Transverse colon (tissue), 4 donors: ENCODE results near the gene DBH. TPM values are rescaled to one million over a fixed set of nuclear protein-coding genes. Genes with fewer than 3 reads are reported as not detected.

Experiments used
- DNase-seq: peaks from one replicate; pipeline ENCODE4 v3.0.0-alpha.2; 2019
- H3K27ac ChIP-seq, 4 donors: fragments of 200-600 bp; sonication (generic); 2 replicates each; pipeline ENCODE4 v1.5.1; 2016 to 2018; ENCODE audit warnings: inconsistent platforms in 4 of 4
- H3K27me3 ChIP-seq: fragments of 200-600 bp; sonication (generic); 2 replicates; pipeline ENCODE4 v1.5.1; 2017; ENCODE audit warnings: inconsistent platforms
- H3K36me3 ChIP-seq, 4 donors: fragments of 200-600 bp; sonication (generic); 2 replicates each; pipeline ENCODE4 v1.5.1; 2017 to 2019; ENCODE audit warnings: inconsistent platforms in 4 of 4
- H3K4me1 ChIP-seq, 4 donors: fragments of 200-600 bp; sonication (generic); 2 replicates each; pipeline ENCODE4 v1.5.1; 2017 to 2020; ENCODE audit warnings: inconsistent platforms in 4 of 4
- H3K4me3 ChIP-seq, 4 donors: fragments of 200-600 bp; sonication (generic); 1 replicate in 1 of 4; 2 replicates in 3 of 4; pipeline versions ENCODE4 v1.5.1 to v1.6.1; 2017 to 2019; ENCODE audit warnings: inconsistent platforms in 4 of 4
- H3K9me3 ChIP-seq, 2 donors: fragments of 200-600 bp; sonication (generic); 2 replicates each; pipeline ENCODE4 v1.5.1; 2017 to 2019; ENCODE audit warnings: inconsistent platforms in 2 of 2
- EP300 ChIP-seq: sonication (generic); formaldehyde crosslinking; IDR thresholded peaks from one replicate; pipeline ENCODE4 v1.6.1; 2017; ENCODE audit warnings: antibody characterized with exemption, low read depth
- POLR2A ChIP-seq: fragments of 450-650 bp; IDR thresholded peaks from one replicate; pipeline ENCODE4 v1.6.1; 2016; ENCODE audit warnings: antibody characterized with exemption, mild to moderate bottlenecking, moderate library complexity
- POLR2AphosphoS5 ChIP-seq, 3 donors: sonication (generic); formaldehyde crosslinking; IDR thresholded peaks; one replicate each; pipeline ENCODE4 v1.6.1; 2016; ENCODE audit warnings: antibody characterized with exemption in 3 of 3
- WGBS, 2 donors: methylation state at CpG; one replicate each; pipeline ENCODE4 v1.1.5; 2018; ENCODE audit warnings: low coverage in 1 of 2; 5-methylcytosine and 5-hydroxymethylcytosine counted together
- in situ Hi-C, 4 donors: fragments of 200-750 bp; cut with MboI; loops; one replicate each; pipeline versions ENCODE4 v1.15.0 to v1.15.1; 2017; ENCODE audit warnings: low sequenced_read_pairs in 3 of 4, low pct_ligation_motif_present in 1 of 4, low pct_unique_long_range_greater_than_20kb in 1 of 4
- intact Hi-C: fragments of 100-400 bp; cut with DNase I; formaldehyde crosslinking; loops from one replicate; pipeline ENCODE4 v1.15.1; 2023; ENCODE audit warnings: low total_unique reads
- total RNA-seq, 4 donors: library from RNA; depleted of rRNA; stranded (reverse); fragments of >200 nt; gene quantifications; one replicate each; pipeline ENCODE4 v1.1.0, GENCODE V29; 2016
- TF ChIP-seq, protein P1 (sequence below), 5 experiments: fragments of 200-600 bp in 3 of 5; fragments of 450-650 bp in 2 of 5; sonication (generic) in 3 of 5; IDR thresholded peaks; 1 replicate in 2 of 5; 2 replicates in 3 of 5; pipeline ENCODE4 v1.5.1; 2016 to 2017; ENCODE audit warnings: antibody characterized with exemption in 5 of 5, inconsistent platforms in 3 of 5, mild to moderate bottlenecking in 2 of 5, moderate library complexity in 1 of 5

The DBH gene
- total RNA-seq, 4 donors from 2014 or later: not detected

DNA sequence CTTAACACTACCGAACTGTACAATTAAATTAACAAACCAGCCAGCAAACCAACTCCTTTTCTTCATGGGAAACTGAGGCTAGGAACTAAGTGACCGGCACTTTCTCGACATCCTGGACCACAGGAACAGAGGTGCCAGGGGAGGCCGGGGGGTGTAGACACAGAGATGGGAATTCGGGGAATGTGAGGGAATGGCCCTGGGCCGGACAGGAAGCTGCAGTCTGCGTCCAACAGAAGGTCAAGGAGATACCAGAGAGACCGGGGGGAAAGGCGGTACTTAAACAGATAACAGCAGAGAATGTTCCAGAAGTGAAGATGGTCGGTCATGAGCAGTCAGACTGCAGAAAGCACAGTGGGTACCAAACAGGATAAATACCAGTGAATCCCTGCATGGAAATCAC is 40.3 kb downstream of the DBH start:
- WGBS, 2 donors: 64 to 72% methylated on average over 4 to 10 of the region's 10 CpGs
- Histone ChIP-seq H3K27ac (no peak overlapping the region), H3K9me3 (no peaks in the 10 kb centered on the region), H3K36me3 (no peaks in the 10 kb centered on the region), H3K4me3 (no peak overlapping the region), H3K27me3 (no peaks in the 10 kb centered on the region), H3K4me1 (no peaks in the 10 kb centered on the region)
- DNase-seq: no peak
- in situ Hi-C loops: no loop called here
- TF ChIP-seq POLR2AphosphoS5 (IDR thresholded peaks at IDR 0.05) (no peak), EP300 (no peak), POLR2A (no peak)
- TF ChIP-seq, protein P1, sequence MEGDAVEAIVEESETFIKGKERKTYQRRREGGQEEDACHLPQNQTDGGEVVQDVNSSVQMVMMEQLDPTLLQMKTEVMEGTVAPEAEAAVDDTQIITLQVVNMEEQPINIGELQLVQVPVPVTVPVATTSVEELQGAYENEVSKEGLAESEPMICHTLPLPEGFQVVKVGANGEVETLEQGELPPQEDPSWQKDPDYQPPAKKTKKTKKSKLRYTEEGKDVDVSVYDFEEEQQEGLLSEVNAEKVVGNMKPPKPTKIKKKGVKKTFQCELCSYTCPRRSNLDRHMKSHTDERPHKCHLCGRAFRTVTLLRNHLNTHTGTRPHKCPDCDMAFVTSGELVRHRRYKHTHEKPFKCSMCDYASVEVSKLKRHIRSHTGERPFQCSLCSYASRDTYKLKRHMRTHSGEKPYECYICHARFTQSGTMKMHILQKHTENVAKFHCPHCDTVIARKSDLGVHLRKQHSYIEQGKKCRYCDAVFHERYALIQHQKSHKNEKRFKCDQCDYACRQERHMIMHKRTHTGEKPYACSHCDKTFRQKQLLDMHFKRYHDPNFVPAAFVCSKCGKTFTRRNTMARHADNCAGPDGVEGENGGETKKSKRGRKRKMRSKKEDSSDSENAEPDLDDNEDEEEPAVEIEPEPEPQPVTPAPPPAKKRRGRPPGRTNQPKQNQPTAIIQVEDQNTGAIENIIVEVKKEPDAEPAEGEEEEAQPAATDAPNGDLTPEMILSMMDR (IDR thresholded peaks at IDR 0.05): no peak
- intact Hi-C loops: no loop called here

DNA sequence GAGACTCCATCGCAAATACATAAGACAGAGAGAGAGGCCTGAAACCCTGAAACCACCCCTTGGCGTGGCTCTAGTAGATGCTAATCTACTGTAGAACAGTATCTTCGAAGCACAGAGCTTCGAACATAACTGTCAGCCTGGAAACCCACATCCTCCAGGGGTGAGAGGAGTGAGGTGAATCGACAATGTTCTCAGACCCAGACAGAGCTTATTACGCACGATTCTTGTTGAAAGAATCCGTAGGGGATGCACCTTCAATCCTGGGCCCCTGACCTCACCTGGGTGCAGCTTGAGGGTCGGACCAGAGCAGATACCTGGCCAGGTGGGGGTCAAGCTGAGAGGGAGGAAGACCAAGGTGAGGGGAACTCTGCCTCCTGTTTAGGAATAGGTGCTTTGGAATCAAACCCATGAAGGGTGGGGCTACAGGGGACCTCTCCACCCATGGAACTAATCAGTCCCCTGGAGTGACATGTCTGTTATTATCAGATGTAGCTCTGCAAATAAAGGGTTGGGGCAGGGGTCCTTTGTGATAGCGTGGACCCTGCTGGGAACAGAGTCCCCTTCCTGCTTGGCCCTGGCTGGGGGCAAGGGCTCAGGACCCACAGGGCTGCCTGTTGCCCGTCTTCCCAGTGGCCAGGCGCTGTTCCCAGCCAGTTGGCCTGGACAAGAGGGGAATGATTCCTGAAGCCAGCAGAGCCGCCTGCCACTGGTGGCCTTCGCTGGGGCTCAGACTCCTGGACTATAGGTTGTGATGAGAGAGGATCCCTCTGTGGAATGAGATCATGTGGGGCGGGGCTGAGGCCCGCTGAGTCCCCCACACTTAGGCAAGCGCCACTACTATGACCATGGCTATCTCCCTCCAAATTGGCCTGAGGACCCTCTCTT is 41.2 kb downstream of the DBH start:
- WGBS, 2 donors: 76 to 80% methylated on average over 5 to 16 of the region's 17 CpGs
- no peaks in the 10 kb centered on the region for H3K36me3 ChIP-seq
- DNase-seq: no peak
- H3K9me3 ChIP-seq: no peaks in the 10 kb centered on the region
- in situ Hi-C loops: no loop called here
- H3K27me3 ChIP-seq: no peaks in the 10 kb centered on the region
- TF ChIP-seq, protein P1 (IDR thresholded peaks at IDR 0.05): no peak
- TF ChIP-seq POLR2A (no peak), EP300 (no peak), POLR2AphosphoS5 (IDR thresholded peaks at IDR 0.05) (no peak)
- no peak overlapping the region for H3K4me3 ChIP-seq
- H3K4me1 ChIP-seq: no peaks in the 10 kb centered on the region
- no peak overlapping the region for H3K27ac ChIP-seq
- intact Hi-C loops: no loop called here

DNA sequence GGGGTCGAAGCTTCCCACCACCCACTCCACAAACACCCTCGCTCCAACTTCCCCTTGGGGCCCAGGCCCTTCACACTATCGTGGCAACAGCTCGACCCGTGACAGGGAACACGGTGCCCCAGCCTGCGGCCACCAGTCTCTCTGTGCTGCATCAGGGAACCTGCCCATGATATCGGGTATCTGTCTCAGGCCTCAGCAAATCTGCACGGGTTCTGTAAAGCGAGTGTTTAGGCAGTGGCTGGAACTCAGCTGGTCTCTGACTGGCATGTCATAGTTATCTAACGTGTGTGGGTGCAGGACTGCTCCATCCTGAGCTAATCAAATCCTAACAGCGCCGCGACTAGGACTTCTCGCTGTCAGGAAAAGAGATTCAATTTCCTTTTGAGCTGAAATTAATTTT is 42.9 kb downstream of the DBH start:
- H3K4me3 ChIP-seq: no peak overlapping the region
- no peak for TF ChIP-seq POLR2A
- TF ChIP-seq, protein P1 (IDR thresholded peaks at IDR 0.05): no peak
- no peak for TF ChIP-seq POLR2AphosphoS5 (IDR thresholded peaks at IDR 0.05)
- TF ChIP-seq EP300: no peak
- in situ Hi-C loops (no loop called here), intact Hi-C loops (no loop called here)
- H3K27ac ChIP-seq: no peak overlapping the region
- H3K4me1 ChIP-seq: peaks cover 0 to 10% (median 0%) of the 10 kb centered on the region in 4 donors
- DNase-seq: no peak
- WGBS, 2 donors: 71% methylated on average over 15 of the region's 15 CpGs; no CpG with 5 or more reads in 1 of the 2 donors
- no peaks in the 10 kb centered on the region for H3K27me3 ChIP-seq
- no peaks in the 10 kb centered on the region for H3K36me3 ChIP-seq
- no peaks in the 10 kb centered on the region for H3K9me3 ChIP-seq

DNA sequence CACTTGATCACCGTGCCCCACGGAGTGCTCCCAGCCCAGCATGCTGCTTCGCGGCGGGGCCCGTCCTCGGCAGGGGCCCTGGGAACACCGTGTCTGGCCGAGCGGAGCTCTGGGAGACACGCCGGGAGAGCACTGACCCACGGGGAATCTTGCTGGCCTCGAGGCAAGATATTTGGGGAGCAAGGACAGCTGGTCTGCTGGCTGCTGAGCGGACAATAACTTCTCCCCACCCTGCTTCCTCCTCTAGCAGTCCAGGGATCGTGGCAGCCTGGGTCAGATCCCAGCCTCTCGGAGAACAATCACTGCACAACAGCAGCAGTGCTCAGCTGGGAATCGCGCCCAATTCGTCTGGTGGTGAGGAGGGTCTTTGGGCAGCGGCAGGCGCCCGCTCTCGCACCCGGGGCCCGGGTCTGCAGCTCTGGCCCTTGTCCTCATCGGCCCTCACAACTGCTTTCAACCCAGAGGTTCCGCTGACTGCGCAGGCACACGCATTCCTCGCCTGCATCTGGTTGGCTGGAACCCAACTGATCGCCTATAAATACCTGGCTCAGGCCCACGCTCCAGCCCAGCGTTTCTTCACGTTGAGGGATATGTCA is 43.4 kb downstream of the DBH start:
- in situ Hi-C loops: no loop called here
- H3K27me3 ChIP-seq: no peaks in the 10 kb centered on the region
- H3K4me3 ChIP-seq: no peak overlapping the region
- no peaks in the 10 kb centered on the region for H3K36me3 ChIP-seq
- DNase-seq: no peak
- no peak overlapping the region for H3K27ac ChIP-seq
- TF ChIP-seq POLR2A: no peak
- no peak for TF ChIP-seq POLR2AphosphoS5 (IDR thresholded peaks at IDR 0.05)
- TF ChIP-seq, protein P1 (IDR thresholded peaks at IDR 0.05): no peak
- TF ChIP-seq EP300: no peak
- intact Hi-C loops: no loop called here
- peaks cover 0 to 14% (median 0%) of the 10 kb centered on the region in 4 donors for H3K4me1 ChIP-seq
- H3K9me3 ChIP-seq: no peaks in the 10 kb centered on the region
- WGBS, 2 donors: 71 to 100% methylated on average over 1 to 35 of the region's 35 CpGs
